GM21723 (cell line): ENCODE results near the gene MACROD2.
"Not testable (repeated sequence)": the region's sequence is repeated elsewhere in the genome, so short reads cannot be mapped to it uniquely, and the experiment has no call there.

Experiments
- ATAC-seq: cut with Tn5 transposase; IDR thresholded peaks from one replicate; pipeline ENCODE4 v1.9.1; 2021; ENCODE audit warnings: mild to moderate bottlenecking, moderate library complexity; ENCODE audit not compliant: unreplicated experiment

Gene MACROD2

DNA sequence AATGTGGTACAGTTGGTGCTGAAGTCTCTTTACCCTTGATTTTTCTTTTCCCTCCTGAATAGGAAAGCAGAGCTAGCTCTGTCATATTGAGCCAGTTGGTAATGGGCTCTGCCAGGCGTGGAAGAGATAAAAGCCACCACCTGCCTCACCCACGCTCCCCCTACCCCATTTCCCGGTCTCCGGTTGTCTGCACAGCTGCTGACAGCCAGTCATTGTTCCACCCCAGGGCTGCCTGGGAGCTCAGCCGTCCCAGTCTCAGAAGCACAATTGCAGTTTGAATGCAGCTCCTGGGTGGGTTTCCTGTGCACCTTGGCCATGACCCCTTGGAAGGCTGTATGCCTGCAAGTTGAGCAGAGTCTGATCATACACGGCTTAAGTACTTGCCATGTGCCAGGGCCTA lies 1017.2 kb downstream of the MACROD2 start:
- ATAC-seq = no peak

DNA sequence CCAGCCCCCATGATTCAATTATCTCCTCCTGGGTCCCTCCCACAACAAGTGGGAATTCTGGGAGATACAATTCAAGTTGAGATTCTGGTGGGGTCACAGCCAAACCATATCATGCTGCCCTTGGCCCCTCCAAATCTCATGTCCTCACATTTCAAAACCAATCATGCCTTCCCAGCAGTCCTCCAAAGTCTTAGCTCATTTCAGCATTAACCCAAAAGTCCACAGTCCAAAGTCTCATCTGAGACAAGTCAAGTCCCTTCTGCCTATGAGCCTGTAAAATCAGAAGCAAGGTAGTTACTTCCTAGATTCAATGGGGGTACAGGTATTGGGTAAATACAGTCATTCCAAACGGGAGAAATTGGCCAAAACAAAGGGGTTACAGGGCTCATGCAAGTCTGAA lies 1021.6 kb downstream of the MACROD2 start:
- ATAC-seq = not testable (repeated sequence)

DNA sequence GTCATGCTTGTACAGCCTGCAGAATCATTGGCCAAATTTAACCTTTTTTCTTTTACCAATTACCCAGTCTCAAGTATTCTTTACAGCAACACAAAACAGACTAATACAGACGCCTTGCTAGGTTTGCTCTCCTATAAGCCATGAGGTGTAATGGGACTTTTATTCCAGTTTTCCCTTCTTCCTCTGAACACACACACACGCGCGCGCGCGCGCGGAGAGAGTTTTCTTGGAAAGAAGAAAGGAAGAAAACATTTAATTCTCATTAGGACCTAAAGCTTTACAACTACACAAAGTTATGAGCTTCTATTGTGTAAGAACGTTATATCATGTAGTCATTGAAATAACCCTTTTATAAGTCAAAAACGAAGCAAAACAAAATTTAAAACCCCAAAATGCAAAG lies 1023.6 kb downstream of the MACROD2 start:
- no peak for ATAC-seq

DNA sequence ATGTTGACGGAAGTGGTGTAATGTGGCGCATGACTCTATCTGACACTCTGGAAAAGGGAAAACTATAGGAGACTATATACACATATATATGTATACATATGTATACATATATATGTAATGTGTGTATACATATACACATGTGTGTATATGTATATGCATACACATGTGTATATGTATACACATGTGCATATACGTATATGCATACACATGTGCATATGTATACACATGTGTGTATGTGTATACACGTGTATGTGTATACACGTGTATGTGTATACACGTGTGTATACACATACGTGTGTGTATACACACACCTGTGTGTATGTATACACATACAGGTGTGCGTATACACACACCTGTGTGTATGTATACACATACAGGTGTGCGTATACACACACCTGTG lies 1025.5 kb downstream of the MACROD2 start:
- ATAC-seq = no peak

DNA sequence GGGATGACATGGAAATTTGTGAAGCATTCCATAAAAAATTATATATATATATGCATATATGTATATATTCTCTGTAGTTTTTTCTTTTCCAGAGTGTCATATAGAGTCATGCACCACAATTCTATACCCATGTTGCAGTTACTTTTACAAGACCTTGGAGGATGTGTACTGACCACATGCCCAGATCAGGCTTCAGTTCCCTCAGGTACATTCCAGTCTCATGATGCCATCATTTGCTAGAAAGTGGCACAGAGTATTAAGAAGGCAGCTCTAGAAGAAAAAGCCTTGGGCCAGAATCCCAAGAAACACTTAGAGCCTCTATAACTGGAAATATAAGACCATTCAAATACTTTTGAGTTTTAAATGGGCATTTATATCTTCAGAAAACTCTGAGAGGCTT lies 1027.6 kb downstream of the MACROD2 start:
- ATAC-seq = no peak

DNA sequence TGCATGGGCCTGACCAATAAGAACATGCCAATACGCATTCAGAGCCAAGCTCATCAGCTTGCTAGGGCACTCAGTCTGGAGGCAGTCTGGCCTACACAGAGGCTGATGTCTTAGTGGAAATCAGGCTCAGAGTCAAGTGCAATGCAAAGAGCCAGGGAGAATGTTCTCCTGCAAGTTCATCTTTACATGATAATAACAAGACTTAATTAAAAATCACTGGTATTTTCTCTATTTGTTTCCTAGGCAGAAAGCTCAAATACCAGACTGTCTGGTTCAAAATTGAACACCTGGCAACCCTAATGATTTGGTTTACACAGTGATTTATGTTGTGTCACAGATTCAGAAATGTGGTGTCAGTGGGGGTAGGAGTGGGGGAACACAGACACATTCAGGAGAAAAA lies 1031.4 kb downstream of the MACROD2 start:
- ATAC-seq = no peak

DNA sequence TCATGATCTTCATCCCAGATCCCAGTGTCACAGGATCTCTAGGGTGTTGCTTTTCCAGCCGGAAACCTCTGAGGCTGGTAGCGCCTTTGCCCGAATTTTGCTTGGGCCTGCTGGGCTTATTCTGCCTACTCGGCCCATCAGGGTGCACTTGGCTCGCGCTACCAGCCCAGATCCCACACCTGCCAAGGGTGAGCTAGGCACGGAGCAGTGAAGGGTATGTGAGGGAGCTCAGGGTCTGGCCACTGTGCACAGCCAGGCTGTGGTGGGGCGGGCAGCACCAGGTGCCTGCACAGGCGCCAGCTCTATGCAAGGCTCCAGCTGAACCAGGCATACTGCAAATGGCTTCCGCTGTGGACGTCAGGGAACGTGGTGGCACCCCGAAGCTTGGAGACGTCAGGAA lies 1035.5 kb downstream of the MACROD2 start:
- no peak for ATAC-seq

DNA sequence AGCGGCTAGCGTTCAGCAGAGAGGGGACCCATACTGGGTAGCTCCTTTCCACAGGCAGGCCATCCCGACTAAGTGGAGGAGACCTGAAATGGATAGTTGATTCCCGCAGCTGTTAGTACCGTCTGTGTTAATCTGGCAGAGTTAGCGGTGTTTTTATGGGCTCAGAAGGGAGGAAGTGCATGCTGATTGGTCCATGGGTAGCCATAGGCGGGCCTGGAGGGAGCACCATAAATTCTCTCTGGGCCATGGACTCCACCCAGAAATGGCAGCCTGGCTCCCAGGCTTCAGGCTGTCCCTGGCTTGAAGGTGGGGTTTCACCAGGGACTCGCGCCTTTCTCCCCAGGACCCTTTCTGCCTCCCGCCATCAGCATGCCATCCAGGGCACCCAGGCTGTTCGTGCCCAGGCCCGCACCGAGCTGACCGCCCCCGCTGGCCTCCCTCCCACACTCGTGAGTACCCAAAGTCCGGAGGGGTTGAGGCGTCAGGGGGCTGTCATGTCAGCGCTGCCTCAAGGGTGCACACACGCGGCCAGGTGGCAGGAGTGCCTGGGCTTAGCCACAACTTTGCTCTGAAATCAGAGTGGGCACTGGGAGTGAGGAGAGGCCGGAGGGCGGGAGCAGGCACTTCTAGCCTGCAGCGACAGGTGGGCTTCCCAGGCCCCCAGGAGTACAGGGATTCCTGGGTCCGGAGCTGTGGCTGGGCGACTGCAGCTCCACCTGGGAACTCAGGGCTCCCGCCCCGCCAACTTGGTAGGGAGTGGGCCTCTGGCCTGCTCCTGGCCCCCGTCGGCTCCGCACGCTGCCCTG lies 1036.4 kb downstream of the MACROD2 start:
- no peak for ATAC-seq

DNA sequence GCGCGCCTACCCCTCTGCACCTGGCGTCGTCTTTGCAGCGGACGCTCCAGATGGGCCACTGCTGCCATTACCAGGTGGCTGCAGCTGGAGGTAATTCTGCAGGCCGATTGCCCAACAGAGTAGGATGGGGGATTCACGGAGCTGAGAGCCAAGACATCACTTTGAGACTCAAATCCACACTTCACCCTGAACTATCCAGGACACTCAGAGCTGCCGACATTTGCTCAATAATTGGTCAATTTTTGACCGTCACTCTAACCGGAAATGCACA lies 1037.0 kb downstream of the MACROD2 start:
- no peak for ATAC-seq

DNA sequence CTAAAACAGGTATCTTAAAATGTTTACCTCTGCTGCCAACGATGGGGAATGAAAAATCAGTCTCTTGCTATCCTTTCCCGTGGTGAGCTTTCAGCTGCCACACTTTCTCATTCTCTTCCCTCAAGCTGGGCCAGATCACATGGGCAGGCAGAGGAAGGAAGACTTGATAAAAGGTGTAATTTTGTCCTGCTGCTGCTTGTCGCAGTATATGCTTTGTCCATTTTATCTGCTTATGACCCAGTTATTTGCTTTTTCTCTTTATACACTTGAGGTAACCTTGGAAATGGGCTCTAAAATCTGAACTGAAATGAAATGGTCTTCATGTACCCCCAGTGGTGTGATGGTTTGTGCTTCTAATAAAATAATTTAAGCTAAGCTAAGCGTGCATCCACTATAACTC lies 1038.0 kb downstream of the MACROD2 start:
- no peak for ATAC-seq

DNA sequence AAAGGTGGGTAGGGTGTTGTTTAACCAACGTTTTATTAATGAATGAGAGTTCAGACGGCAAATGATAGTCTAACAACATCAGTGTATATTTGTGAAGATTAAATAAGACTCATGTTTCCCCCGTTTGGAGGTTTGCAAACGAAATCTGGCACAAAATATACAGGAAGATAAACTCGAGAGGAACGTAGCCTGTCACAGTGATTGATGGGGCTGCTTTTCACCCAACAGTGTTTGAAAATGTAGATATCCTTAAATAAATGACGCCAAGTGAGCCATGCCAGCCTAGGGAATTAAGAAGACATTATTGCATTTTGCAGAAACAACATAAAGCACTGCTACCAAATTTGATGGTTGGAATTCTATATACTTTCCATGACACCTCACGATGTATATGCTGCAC lies 1038.6 kb downstream of the MACROD2 start:
- ATAC-seq = no peak

DNA sequence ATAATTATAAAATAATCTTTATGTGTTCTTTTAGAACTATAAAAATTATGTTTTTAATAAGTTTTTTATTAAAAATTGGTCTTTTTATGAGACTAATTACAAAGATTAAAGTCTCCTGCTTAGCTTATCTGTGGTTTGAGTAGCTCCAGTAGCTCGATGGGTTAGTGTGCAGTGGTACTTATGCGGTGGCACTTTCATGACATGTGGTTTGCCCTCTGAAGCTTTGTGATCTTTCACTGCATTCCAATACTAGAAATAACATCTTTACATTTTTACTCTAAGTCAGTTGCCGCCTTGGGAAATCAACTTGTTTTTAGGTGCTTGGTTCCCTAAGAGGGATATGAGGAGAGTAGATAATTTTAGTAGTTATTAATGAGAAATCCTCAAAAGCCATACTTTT lies 1041.6 kb downstream of the MACROD2 start:
- ATAC-seq = no peak

DNA sequence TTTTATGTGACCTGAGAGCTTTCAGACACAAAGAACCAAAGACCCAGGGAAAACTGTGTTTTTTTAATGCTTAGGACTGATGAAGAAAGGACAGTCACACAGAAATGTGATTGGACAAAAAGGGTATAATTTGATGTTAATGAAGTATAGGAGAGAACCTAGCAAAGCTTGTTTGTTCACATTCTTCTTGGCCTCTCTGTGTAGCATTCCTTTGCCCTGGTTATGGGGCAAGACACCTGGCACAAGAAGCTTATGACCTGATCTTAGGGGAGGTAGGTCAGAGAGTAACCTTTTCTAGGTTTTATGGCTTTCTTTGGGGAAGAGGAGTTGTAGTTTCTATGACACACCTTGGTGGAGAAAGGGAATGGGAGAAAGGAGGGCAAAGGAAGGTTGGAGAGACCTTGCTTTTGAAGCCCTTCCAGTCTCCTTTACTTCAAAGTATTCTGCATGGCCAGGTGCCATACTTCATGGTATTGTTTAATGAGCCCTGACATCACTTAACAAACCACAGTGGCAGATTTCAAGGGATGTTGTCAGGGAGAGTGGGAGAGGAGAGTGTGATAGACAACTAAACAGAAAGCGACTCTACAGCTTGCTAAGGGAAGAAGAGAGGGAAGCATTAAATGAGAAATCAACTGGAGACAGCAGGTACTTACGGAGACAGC lies 1043.9 kb downstream of the MACROD2 start:
- no peak for ATAC-seq

DNA sequence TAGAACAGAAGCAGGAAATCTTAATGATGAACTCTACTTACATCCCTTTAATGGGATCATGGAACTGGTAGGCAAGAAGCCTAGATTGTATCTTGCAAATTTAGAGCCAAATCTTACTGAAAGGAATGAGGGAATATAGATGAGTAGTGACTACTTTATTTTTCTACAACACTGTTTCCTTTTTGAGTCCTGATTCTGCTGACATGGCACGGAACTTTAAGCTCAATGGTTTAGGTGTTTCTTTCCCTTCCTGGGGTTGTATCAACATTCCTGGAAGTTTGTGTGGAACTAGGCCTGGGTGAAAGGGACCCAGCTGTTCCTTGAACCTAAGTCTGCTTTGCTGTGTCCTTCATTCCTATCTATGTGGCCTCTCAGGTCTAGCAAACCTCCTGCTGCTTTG lies 1047.4 kb downstream of the MACROD2 start:
- ATAC-seq = no peak

DNA sequence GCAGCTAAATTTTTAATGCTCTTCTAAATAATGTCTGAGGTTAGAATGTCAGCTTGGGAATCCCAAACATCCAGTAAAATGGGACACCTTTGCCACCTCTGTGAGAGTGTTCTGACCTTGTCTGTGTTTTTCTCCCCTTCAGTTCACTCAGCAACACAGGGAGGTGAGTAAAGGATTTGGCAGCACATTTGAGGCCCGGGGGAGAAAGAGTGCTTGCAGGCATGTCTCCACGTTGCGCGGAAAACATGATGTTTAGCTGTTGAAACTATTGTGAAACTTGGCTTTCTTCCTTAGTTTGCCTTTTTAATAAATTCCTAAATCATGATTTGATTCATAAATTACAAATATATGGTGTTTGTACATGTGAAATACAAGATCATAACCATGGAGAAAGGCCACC lies 1049.9 kb downstream of the MACROD2 start:
- no peak for ATAC-seq

DNA sequence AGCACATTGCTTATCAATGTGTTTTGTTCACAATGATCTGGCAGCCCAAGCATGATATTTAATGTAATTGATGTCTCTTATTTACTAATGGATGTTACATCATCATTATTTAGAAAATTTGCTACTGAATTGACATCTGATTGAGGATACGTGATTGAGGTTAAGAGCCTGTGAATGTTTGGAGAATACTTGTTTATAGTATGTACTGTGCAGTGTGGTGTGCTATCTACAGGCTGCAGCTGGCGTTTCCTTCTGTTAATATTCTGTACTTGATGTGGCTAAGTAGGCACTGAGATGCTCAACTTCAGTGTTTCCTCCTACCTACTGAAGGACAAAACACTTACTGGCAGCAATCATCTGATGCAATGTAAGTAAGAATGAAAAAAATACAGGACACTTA lies 1051.7 kb downstream of the MACROD2 start:
- no peak for ATAC-seq

DNA sequence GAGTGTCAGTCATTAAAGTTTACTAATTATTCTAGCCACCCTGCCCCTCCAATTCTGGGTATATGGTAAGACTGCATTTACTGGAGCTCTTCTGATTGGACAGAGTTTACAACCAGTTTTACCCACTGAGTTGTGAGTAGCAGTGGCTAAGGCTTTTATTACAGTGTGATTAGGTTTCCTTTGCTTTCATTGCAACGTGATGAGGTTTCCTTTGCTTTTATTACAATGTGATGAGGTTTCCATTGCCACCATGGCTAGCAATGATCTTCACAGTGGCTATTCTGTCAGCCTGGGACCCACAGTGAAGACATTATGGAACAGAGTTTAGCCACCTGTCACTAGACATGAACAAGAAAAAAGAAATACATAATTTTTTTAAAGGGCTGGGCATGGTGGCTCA lies 1052.3 kb downstream of the MACROD2 start:
- ATAC-seq = no peak

DNA sequence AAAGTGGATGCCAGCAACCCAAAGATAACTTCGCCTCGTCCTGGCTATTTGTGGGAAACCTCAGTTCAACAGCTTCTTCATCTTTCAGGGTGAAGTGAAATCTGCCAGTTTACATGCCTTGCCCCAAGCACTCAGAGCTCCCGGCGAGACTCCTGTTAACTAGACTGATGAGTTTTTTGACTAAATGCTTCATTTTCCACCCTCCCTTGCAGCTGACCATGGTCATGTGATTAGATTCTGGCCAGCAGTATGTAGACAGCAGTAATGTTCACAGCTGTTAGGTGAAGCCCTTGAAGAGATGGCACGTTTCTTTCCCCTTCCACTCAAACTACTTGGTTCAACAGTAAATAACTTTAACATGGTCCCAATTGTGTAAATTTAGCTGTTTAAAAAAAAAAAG lies 1060.9 kb downstream of the MACROD2 start:
- no peak for ATAC-seq

DNA sequence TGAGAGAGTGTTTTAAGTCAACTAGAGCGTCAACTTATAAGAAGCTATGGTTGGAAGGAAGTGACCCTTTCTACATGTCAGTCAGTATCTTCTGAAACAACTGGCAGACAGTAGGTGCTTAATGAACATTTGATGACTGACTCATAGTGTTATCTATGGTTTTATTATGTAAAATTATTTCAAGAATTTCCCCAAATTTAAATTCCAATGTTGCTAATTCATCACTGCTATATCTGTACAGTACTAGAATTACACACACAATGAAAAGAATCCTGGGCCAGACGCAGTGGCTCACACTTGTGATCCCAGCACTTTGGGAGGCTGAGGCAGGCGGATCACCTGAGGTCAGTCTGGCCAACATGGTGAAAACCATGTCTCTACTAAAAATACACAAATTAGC lies 1063.5 kb downstream of the MACROD2 start:
- ATAC-seq = no peak

DNA sequence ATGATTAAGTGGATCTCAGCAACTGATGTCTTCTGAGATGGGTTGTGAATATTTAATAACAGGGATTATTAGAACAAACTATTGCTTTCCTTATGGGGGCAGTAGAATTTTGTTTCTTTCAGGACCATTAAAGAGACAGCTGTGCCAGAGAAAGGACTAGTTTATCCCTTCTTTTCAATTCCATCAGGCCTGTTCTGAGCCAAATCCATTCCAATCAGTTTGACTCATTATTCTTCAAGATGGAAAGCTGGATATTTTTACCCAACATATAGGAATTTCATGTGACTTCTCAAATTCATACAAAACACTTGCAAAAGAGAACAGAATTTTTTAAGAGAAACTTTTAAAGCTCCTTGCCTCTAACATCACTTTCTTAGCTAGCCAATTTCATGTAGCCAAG lies 1064.1 kb downstream of the MACROD2 start:
- no peak for ATAC-seq

DNA sequence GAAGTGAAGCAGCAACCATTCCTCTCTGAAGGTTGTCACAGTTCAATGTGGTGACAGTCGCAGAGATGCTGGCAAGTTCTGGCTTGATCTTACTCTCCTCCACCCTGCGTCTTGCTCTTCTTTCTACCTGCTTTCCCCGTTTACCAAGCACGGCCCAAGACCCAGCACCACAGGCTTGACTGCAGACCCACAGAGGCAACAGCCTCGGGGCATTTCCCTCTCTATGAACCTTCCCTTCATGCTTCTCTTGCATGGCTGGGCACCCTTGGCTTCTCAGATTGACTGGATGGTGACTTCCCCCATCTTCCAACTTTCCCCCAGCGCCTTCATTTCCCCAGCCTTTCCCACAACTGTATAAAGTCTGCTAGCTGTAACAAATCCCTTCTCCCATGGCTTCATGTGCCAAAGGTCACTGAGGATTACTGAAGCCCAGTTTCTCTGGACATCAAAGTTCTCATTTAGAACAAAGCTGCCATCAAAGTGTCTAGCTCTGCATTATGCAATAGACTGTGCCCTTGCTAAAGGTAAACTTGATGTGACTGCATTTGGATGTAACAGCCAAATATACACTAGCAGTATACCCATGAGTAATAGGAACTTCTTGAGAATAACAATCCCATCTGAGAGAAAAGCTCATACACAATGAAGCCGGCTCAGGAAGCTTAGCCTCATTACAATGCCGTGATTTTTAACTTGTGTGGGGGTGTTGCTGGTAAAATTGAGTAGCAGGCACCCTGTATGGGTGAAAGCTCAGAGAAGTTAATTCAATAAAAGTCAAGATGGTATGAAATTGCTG lies 1065.1 kb downstream of the MACROD2 start:
- no peak for ATAC-seq

DNA sequence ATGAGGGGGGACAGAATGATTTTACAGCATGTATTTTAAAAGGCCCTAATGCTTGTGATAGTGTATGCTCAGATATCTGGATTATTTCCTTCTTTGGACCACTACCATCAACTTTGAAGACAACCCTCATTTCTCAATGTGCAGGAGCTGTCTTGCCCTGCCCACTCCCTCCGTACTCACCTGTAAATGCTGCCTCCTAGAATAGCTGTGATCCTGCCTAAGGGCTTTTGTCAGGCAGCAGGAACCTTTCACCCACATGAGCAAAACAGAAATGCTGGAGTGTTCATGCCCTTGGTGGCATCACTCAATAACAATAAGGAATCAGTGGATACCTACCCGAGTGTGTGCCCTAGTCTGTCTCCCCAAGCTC lies 1065.7 kb downstream of the MACROD2 start:
- ATAC-seq = no peak
